ENCODE measurements around the gene CDH4.

Gene CDH4

DNA sequence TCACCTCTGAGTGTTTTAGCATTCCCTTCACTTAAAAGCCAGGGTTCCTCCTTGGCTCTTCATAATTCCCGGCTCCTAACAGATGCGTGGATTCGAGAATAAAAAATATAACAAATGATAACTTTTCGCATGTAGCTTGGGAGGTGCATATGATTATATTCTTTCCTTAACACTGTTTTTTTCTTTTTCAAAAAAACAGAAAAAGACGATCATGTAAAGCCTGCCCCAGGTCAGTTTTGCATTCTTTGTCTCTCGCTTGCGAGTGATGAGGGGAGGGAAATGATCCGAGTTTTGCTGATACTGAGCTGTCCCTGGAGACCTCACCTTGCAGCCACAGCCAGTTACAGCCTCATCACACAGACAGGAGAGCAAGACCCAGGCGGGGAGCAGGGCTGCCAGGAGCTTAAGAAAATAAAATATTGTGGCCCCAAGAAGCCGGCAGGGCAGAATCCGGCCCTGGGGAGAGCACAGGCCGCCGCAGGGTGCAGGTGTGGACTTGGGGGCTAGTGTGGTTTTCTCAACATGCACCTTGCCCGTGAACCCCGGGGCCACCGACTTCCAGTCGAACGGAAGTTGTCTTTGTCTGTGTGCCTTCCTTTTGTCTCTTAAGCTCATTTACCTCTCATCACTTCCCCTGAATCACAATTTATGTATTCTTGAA, 511.8 kb downstream of the CDH4 start:
- DNase-seq = no peak

DNA sequence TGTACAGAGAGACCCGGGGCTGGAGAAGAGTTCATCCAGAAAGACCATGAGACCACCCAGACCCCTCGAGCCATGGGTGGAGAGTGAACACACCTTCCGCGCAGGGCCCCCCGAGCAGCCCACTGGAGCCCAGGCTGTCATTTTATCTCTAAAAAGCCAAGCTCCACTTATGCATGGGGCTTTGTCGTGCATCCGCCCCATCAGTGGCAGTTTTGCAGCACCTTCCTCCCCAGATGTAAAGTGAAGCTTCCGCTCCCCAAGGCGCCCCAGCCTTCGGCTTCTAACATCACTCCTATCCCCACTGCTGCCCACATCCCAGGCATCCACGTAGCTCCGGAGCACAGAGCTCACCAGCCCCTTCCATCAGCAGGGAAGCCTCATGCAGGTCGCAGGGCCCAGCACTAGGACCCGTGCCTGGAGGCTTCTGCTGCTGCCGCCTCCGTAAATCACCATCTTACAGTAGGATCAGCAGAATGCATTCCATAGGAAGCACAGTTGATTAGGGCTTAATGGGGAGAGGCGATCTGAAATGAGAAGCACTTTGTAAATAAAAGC, 512.5 kb downstream of the CDH4 start:
- no peak for DNase-seq

DNA sequence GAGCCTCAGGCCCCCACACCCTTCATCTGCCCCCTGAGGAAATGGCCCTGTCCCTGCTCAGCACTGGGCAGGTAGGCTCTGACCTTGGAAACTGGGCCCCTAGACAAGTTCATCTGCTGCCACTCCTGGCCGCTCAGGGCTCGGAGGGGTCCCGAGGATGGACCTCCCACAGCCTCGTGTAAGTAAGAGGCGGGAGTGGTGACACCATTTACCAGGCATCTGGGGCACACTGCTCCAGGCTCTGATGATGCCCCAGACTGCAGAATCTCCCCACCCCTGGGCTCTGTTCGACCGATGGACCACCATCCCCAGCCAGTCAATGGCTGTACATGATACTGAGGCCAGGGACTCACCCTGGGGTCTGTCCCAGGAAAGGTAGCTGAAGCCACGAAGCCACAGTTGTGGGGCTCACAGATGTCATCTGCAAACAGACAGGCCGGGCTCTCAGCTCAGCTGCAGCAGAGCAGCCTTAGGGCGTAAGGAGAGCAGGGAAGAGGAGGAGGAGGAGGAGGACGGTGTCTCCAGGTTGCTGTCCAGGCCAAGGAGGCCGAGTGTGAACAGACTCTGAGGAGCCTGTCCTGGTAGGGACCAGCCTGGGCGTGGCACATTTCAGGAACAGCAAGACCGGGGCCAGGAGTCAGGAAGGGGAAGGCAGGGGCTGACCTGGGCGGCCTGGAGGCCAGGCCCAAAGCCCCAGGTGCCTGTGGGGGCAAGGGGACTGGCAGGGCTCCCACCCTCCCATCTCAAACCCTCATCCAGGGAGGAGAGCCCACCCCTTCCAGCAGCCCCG, 513.2 kb downstream of the CDH4 start:
- DNase-seq = no peak

DNA sequence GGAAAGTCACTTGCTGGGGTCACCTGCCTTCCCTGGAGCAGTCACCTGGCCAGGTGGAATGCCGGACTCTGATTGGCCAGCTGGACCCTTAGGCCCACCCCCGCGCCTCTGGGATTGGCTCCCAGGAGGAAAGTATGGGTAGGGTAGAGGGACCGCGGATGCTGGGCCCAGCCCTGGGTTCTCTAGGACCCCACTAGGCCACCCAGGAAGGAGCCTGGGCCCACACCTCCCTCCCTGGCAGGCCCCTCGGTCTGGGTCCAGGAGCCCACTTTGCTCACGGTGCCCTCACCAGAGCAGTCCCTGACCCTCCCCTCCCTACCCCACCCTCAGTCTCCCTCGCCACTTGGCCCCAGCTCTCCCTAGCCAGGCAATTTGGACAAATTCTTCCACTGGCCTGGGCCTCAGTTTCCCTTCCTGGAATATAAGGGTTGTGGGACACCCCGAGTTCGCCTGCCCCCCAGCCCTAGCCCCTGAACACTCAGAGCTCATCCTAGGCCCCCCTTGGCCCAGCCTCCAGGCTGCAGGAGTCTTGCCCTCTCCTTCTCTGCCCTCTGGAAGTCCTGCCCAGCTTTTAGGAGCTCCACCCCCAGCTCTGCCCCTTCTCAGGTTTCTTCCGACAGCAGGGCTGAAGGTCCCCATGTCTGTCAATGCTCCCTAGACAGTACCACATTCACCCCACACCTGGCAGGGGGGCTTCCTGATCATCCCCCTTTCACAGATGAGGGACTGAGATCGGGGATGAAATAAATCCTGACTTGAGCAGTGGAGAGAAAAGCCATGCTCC, 514.0 kb downstream of the CDH4 start:
- DNase-seq = no peak

DNA sequence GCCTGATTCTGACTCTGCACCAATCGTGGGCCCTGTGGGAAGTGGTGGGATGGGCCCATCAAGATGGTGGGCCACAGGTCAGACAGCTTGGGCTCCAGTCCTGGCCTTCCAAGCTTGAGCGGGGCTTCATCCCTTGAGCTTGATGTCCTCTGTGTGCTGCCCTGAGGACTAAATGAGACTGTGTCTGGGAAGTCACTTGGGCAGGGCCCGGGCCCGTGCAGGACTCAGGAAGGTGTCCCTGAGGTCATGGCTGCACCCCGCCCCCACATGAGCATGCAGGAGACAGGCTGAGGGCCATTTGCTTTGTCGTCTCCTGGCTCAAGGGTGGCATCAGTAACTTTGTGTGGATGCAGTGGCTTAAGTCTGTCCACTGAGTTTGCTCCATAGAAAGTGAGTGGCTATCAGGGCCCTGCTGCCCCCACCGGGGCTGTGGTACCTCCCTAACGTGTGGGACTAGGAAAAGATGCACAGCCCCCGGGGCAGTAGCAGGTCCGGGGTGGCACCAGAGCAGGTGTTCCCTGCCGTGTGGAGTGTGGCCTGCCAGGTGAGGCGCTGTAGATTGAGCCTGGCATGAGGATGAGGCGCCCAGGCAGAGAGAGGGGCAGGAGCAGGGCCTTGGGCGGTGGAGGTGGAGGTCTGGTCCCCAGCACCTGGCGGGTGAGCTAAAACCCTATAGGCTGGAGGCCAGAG, 515.0 kb downstream of the CDH4 start:
- DNase-seq = no peak

DNA sequence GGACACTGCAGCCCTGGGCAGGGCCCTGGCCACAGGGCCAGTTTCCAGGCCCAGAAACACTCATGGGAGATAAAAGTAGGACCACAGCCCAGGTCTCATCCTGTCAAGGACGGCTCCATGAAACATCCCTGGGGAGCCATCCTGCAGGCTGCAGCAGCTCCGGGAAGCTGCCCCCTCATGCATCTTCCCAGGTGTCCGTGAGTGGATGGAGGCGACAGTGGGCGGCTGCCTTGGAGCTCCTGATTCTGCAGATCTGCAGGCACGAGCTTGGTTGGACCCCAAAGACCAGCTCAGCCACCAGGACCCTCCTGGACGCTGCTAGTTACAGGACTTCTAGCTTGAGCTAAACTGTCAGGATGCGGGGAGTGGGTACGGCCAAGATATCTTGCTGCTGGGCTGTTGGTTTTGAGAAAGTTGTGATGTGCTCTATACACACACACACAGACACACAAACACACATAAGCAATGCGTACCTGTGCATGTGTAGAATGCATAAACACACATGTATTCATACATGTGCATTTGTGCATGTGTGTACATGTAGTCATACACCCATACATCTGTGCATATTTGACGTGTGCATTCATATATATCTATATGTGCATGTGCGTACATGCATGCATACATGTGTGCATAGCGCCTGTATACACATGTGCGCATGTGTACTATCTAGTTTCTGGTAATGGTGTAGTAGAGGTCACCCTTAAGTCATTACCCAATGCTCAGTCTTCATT, 515.9 kb downstream of the CDH4 start:
- no peak for DNase-seq

DNA sequence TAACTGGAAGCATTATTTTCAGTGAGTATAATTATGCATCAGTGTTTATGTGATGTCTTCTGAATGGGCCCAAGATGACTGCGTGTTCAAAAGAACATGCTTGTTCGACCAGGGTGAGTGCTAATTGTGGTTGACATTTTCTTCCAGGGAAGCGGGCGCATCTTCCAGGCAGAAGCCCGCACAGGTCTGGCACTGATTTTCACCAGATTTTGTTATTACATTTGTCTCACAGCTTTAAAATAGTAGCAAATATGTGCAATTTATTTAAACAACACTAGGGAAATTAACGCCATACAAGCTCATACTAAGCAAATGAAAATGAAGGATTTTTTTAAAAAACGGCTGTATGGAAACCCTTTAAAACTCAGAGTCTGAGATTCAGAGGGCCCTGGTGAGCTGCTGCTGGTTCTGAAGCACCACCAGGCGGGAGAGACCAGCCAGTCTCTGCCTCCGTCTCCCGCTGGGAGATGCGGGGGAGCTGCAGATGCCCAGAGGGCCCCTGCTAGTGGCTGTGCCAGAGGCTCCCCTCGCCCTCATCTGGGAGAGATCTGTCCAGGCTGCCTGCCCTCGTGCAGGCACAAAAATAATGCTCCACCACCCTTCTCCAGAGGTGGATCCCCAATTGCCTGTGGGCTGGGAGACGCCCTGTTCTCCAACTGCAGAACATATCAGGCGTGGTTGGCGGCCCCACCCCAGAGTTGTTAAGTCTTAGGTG, 516.7 kb downstream of the CDH4 start:
- no peak for DNase-seq

DNA sequence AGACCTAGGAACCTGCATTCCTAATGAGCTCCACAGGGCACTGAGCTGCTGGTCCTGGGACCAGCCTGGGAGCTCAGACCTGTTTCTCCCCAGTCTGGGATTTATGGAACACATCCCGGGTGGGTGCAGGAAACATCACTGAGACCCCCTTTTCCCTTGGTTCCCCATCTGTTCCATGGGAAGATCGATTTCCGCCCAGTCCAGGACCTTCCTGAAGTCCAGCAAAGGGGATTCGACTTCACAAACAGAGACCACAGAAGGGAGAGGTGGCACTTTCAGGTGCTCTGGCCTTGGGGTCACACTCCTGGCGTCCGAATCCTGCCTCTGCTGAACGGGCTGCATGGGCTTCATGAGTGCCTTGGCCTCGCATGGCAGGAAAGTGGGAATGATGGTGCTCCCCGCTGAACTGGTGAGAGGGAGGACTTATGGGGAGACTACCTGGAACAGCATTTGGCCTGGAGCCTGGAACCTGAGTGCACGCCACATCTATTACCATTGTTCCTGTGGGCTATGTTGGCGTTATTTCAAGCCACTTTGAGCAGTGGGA, 517.3 kb downstream of the CDH4 start:
- no peak for DNase-seq

DNA sequence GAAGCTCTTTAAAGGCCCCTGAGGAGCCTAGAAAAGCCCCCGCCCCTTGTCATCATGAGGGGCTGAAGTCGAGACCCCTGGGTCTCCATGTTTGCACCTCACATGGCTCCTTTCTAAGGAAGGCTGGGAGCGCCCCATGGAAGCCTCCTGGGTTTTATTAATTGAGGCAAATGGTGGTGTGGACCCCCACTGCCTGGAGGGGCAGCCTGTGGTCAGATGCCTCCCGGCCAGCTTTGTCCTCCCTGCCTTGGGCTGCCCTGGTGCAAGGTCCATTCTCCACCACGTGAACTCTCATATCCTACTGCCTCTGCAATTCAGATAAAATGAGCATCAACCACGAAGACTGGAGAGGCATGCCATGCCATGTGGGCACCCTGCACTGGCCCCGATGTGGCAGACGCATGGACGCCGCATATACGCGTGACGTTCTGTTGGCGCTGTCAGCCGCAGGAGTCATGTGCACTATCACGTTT, 518.1 kb downstream of the CDH4 start:
- no peak for DNase-seq

DNA sequence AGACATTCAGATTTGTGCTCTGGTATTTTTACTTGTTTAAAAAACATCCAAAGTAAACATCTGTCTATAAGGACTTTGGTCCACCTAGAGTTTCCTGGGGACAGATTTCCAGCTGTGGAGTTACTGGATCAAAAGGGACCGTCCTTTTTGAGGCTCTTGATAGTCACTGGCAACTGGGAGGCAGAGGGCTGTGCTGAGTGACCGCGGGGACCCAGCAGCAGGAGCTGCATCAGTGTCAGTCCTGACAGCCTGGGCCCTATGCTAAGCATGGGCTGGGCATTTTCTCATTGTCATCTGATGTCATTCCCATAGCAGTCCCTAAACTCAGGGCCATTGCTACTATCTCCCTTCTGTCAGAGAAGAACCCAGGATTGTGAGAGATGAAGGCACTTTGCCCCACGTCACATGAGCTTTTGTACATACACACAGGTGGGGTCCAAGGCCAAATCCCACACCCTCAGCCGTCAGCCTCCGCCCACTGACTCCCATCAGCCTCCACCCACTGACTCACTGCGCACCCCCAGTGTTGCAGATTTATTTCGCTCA, 519.8 kb downstream of the CDH4 start:
- DNase-seq = no peak

DNA sequence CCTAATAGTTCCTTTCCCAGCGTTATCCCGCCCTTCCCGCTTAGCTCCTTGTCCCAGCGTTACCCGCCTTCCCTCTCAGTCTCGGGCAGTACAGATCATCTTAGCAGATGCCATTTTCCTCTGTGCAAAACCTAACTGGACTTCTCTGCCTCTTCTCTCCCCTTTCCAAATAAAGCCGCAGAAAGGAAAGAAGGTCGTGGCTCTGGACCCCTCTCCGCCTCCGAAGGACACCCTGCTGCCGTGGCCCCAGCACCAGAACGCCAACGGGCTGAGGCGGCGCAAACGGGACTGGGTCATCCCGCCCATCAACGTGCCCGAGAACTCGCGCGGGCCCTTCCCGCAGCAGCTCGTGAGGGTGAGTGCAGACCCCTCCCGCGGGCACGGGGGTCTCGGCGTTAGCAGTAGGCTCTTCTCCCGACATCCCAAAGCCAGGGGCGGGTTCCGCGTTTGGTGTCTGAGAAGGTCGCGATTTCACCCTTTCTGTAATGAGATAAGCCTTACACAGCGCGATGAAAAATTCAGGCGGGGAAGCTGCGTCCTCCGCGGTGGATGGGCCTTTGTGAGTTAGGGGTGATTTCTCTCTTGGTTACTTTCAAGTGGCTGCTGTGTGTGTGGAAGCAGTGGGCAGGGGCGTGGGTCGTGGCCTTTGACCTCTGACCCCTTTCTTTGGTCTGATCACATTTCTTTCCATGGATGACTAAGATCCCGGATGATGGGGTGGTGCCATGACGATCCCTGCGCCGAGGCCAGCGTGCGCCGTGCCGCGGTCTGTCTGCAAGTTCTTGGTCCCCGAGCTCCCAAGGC, 521.0 kb downstream of the CDH4 start:
- no peak for DNase-seq

DNA sequence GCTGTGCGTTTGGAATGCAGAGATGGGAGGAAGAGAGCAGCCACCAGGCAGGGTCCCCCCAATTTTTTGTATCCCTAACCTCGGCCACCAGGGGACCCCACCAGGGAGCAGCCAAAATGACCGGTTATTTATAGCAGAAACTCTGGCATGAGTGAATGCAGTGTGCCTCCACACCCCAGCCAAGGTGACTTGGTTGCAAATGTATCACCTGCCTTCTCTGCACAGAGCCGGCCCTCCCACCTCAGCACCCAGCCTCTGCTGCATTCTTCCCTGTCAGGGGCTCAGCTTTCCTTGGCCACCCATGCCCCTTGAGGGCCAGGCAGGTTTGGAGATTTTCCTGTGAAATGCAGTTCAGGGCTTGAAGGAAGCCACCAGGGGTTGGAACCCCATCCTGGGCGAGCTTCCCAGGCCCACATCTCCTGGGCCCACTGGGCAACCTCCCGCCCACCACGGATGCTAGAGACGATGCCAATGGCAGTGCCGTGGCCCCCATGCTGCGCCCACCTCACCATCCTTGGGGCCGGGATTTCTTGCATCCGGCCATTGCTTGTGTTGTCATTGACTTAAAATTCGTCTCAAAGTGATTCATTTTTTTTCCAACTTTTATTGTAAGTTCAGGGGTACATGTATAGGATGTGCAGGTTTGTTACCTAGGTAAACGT, 522.0 kb downstream of the CDH4 start:
- DNase-seq = no peak

DNA sequence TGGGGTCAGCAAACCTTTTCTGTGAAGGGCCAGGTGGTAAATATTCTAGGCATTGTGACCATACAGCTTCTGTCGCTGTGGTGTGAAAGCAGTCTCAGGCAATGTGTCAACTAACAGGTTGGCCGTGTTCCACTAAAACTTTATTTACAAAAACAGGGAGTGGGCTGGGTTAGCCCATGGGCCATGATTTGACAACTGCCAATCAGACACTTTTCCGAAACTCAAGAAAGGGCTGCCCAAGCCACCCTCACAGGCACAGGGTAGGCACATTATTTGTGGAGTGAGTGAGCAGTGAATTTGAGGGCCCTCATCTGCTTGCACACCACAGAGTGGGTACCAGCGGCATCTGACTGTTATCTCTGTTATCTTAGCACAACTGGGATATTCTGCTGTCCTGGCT, 523.4 kb downstream of the CDH4 start:
- DNase-seq = no peak

DNA sequence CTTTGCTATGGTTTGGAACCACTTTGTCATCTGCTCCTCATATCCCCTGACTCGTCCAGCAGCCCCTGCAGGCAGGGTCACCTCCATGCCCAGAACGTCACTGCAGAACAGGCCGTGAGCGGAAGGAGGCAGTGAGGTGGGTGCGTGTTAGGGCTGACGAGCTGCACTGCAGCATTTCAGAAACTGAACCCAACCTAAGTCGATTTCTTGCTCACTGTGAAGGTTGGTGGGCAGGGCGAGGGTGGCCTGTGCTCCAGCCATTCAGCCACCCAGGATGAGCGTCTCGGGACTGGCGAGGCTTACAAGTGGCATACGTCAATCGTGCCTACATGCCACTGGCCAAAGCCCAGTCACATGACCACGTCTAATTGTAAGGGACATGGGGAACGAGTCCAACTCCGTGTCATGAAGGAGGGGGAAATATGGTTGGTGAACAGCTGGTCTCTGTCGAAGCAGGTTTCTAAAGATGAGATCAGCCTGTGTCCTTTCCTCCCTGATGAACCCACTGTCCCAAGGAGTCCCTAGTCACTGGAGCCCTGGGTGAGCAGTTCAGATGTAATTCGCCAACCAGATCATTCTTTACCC, 524.5 kb downstream of the CDH4 start:
- DNase-seq = no peak

DNA sequence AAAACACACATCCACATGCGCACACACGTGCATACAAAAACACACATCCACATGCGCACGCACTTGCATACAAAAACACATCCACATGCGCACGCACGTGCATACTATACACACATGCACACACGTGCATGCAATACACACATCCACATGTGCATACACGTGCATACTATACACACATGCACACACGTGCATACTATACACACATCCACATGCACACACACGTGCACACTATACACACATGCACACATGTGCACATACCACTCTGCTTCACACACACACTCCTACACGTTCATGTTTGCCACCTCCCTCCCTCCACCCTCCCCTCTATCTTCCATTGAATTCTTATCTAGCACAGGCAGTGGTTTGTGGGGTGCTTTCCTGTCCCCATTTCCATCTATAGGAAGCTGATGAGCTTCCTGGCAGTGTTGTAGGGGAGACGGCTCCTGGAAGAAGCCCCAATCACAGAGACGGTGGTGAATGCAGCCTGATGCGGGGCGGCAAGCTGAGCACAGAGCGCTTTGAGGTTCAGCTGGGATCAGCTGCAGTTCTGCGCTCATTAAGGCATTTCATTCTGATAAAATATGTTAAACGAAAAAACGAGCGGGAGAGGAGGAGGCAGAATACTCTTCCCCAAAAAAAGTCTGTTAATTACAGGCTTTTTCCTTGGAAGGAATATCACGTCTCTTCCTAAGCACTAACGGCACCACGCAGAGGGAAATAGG, 525.9 kb downstream of the CDH4 start:
- no peak for DNase-seq

DNA sequence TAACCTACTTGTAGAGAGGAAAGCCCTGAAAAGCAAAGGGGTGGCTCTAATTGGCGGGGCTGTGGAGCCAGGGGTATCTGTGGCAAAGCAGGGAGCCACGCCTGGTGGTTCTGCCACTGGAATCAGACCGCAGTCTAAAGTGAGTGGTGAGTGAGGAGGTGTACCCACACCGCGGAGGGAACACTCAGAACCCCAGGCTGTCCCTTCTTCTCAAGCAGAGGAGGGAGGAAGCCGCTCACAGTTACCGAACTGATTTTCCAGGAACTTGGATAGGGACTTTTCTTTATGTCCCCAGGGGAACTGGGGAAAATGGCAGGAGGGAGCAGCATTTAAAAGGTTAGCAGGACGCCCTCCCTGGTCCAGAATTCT, 526.4 kb downstream of the CDH4 start:
- DNase-seq = no peak

DNA sequence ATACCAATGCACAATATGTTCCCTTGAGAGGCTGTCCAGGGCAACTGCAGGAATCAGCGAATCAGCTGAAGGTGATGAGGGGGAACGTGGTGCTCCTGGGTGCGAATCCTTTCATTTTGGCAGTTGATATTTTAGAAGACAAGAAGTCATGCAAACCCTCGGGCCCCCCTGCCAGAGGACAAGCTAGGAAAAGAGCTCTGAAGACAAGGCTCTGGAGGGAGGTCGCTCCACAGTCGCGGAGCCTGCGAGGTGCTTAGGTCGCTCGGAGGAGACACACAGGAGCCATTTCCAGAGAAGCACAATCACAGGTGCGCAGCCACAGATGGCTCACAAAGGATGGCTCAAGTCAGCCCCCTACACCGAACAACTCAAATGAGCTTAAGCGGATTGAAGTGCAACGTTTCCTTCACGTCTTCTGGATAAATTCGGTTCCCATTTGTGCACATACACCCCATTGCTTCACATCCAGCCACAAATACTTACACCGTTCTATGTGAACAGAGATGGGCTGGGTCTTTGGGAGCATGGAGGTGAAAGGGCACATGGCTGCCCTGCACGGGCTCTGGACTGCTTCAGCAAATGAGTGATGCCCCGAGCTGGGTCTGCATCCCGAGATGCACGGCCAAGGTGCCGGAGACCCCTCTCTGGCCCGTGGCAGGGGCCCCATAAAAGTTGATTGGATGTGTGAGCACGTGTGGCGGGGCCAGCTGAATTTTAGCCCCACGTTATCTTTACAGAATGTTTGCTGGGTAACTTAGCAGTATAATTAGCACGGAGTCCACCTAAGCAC, 527.3 kb downstream of the CDH4 start:
- no peak for DNase-seq

Data from NCI-H1436 (cell line).